ENCODE measurements around the gene AQP12A.

The AQP12A gene

DNA sequence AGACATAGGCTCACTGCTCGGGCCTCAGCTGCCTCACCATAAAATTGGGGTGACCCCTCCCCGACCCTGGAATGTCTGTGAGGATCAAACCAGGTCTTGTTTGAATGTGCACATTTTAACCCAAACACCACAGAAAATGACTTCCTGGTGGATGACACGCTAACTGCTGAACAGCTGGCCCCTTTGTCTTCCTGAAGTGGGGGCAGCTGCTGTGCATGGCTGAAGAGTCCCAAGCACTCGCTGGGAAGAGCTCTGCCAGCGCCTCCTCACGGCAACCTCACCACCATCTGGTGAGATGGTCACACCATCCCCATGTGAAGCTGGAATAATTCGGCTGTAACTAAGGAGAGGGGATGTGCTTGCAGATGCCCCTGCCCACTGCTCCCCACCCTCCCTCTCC, 34.0 kb downstream of the AQP12A start:
- no peak for DNase-seq

DNA sequence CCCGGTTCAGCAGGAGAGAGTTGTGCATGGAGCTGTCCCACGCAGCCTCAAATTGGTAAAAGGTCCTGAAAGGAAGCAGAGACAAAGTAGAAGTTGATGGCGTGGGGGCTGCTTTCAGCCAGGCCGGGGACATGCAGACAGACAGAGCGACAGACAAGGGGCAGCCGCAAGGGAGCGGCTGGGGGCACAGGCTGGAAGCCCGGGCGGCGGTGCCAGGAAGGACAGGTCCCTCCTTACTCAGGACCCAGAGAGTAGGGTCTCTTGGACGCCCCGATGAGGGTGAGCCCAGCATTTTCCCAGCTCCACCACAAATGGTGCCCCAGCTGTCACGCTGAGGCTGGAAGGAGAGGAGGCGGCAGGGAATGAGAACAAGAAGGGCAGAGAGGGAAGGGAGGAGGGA, 35.2 kb downstream of the AQP12A start:
- no peak for DNase-seq

DNA sequence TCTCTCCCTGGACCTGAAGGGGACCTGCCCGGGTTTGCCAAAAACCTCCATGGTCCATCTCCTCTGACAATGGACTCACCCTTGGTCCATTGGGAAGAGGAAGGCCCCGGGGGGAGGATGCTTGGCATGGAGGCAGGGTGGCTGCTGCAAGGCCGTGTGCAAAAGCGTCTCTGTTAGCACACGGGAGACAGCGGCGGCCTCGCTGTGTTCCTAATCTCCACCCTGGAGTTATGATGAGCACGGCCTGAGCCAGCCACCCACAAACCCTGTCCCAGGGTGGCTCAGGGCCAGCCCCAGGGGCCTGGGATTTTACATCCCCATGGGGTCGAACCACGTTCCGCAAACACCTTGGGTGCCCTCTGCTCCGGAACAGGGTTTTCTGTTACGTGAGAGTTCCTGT, 35.8 kb downstream of the AQP12A start:
- DNase-seq: no peak

DNA sequence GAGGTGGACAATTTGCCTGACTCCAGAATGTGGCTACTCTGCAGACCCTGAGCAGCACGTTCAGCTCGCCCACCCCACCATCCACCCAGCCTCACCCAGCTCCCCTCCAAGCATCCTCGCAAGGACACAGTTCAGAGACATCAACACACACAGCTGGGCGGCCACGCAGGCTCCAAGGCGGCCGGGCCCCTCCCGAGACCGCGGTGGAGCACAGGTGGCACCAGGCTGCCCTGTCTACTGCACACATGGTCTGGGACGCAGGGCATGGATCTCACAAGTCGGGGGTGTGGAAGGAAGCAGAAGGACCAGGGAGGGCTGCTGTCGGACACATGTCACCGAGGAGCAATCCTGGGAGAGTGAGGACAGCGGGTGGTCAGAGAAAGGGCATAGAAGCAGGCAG, 36.2 kb downstream of the AQP12A start:
- no peak for DNase-seq

DNA sequence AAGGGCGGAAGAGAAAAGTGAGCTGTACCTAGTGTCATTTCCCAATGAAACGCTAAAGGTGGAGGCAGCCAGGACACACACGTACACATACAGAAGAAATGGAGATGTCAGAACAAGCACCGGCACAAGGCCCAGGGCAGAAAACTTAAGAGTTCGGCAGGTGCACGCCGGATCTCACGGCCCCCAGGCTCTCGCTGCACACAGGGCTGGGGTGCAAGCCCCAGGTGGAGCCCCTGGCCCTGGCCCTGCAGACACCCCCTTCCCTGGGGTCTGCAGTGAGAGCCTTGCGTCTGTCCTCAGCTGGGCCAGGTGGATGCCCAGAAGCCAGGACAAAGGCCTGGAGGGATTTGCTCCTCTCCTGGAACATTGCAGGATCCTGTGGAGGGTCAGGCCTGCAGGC, 36.7 kb downstream of the AQP12A start:
- no peak for DNase-seq

DNA sequence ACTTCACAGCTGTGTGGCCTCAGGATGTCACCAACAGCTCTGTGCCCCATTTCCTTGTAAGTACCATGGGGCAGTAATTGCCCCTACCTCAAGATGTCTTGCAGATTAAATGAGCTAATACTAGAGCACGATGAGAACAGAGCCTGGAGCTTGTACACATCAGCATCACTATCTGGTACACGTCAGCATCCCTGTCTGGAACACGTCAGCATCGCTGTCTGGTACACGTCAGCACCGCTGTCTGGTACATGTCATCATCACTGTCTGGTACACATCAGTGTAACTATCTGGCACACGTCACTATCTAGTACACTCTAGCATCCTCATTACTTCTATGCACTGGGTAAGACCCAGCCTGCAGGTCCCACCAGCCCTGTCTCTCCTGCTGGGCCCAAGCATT, 37.2 kb downstream of the AQP12A start:
- no peak for DNase-seq

DNA sequence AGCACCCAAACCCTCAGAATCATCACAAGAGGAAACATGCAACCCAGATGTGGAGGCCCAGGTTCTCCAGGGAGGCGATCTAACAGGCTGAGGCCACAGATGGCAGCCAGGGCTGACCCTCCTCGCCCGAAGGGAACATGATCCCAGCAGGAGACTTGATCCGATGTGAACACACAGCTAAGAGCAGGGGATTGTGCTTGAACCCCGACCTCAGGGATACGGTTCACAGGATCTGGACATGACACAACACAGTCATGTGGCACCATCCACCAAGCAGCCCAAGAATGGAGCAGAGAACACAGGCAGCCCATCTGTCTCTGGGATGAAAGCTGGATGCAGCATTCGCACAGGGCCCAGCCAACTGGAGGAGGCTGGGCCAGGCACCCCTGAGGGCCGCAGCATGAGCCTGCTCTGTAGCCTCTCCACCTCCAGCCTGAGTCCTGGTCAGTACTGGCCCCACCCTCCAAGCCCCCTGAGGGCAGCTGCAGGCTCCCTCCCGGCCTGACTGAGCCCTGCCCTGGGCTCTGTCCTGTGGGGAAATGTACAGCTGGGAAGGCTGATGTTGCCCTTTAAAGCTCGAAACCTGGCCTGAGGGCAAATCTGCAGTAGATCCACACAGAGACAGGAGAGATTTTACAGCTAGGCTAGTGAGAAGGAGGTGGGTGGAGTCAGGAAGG, 39.0 kb downstream of the AQP12A start:
- no peak for DNase-seq

DNA sequence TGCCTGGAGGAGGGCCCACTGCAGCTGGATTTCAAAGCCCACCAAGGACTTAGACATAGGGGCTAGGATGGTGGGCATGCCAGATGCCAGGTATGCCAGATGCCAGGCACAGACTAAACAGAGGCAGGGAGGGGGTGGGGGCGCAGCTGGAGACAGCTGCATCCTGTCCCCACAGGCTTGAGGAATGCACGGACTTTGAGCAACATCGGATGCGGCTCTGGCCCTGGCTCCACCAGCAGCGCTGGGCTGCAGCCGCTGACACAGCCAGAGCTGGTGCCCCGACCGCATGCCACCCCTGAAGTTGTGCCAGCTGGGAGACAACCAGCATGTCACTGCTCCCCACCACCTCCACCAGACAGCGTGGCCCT, 39.5 kb downstream of the AQP12A start:
- no peak for DNase-seq

DNA sequence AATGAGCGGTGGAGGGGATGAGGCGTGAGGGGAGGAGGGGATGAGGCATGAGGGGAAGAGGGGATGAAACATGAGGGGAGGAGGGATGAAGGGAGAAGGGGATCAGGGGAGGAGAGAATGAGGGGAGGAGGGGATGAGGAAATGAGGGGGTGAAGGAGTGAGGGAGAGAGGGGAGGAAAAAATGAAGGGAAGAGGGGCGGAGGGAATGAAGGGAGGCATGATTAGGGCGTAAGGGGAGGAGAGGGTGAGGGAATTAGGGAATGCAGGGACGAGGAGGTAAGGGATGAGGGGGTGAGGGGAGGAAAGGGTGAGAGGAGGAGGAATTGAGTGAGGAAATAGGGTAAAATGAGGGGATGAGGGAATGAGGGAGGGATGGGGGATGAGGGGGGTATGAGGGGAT, 40.5 kb downstream of the AQP12A start:
- DNase-seq: no peak

DNA sequence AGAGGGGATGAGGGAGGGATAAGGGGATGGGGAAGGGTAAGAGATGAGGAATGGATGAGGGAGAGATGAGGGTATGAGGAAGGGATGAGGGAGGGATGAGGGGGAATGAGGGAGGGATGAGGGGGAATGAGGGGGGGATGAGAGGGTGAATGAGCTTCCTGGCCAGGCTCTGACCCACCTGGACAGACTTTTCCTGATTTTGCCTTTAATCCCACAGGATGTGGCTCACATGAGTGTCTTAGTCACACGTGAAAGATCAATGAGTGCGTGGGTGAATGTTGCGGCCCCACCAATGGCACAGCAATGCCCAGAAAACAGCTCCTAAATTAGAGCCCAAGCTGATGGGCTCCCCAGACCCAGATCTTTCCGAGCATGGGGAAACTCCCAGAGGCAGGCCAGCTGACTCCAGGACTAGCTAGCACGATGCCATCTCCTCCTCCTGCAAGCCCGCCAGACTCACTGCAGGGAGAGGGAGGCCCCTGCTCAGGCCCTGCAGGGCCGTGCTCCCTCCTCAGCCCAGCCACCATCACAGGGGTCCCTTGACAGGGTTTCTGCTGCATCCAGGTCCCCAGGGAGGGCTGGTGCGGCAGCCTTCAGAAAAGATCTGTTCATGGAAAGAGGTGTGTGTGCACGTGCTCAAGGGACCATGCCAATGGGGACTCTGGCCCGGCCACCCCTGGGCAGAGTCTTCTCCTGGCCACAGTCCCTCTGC, 41.4 kb downstream of the AQP12A start:
- DNase-seq: no peak

DNA sequence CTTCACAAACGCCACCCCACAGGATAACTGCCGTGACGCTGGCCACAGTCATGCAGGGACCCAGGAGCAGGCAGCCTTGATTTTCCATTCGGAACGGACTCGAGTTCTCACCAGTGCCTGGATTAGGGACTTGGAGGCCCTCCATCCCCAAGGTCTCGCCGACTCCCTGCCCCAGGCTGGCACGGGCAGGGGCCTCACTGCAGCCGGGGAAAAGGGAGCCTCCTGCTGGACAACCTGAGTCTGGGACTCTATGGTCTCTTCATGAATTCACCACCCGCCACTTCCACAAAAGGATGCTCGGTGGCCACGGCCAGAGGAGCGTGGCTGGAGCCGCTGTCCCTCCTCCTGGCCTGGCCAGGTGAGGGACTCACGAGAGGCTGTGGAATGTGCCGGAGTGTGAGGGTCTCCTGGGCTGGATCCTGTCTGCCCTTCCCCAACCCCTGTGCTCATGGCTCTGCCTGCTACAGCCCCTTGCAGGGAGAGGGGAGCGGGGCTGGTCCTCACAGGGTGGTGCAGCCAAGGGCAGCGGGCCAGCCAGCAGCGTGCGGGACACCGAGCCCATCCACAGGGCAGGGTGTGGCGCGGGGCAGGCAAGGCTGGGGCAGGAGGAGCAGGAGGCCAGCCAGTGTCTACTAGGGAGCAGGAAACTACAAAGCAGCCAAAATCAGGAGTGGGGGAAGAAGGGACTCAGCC, 42.3 kb downstream of the AQP12A start:
- DNase-seq: peak; percentile 29

DNA sequence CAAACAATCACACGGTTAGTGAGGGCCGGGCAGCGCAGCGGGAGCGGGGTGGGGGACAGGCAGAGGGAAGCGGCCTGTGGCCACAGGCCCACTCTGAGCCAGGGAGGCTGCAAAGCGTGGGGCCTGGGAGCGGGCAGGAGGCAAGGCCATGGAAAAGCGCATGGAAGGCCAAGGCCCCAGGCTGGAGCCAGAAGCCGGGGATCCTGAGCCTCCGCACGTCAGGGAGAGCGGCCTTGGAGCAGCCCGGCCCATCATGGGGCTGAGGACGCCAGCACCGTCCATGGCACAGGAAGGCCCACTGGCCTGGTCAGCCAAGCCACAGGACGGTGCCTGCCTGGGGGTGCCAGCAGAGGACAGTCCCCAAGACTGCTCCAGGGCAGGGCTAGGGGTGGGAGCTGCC, 43.1 kb downstream of the AQP12A start:
- DNase-seq: no peak

DNA sequence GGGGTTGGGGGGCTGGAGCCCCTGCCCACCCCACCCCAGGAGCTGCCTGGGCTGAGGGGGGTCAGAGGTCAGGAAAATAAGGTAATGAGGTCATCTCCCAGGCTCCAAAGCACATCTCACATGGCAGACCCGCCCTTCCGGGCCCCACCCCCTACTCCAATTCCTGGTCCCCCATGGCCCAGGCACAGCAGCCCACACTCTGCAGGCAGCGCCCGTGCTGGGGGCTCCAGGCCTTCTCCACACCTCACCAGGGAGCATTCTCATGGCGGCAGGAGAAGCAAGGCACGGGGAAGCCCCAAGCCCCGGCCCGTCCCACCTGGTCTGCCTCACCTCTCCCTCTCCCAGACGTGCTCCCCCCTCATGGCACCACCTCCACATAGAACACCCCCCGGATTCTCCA, 43.8 kb downstream of the AQP12A start:
- DNase-seq: no peak

DNA sequence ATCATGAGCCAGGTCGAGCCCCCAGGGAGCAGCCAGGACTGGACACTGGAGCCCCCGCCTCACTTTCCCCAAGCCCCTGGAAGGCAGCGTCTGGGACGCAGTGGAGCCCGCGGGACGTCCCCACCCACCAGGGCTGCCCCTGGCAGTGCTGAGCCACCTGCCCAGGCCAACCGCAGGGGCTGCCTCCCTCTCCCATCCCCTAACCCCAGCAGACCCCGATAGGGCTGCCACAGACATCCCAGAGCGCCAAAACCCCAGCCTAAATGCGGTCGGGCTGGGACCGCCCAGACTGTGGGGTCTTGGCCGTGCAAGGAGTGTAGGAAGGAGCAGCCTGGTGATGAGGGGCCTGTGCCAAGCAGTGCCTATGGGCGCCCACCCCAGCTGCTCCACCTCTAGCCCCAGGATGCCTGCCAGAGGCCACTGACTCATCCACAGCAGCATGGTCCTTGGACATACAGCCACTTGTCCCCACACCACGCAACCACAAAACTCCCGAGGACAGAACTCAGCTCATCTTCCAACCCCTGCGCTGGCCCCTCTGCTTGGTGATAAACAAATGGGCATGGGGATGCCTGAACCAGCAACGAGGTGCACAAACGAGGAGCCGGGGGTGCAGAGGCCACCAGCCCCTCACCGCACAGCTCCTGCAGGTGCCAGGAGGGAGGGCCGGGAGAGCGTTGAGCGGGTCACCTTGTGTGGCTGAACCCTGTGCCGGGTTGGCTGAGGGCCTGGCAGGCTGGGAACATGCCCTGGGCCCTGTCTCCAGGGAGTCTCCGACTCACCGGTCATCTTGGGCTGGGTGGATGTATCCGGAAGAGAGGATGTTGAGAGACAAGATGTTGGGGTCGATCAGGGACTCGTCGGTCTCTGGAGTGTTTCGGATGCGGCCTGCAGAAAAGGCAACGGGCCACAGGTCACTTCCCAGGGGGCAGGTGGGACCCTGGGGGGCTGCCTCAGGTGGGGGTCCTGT, 44.9 kb downstream of the AQP12A start:
- DNase-seq: no peak

DNA sequence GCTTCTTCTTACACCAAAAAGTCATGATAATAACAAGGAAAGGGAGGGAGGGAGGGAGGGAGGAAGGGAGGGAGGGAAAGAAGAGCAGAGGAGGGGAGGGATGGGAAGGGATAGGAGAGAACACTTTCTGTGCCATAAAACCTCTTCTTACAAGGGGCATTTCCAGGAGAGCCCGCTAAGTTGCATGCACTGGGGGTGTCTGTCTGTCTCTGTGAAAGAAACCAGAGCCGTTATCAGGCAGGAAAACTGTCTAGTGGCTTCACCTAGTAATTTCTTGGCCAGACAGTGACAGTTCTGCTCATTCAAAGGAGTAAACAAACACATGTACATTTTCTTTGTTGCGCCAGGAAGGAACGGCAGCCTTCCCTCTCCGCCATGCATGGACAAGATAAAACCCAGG, 45.8 kb downstream of the AQP12A start:
- no peak for DNase-seq

DNA sequence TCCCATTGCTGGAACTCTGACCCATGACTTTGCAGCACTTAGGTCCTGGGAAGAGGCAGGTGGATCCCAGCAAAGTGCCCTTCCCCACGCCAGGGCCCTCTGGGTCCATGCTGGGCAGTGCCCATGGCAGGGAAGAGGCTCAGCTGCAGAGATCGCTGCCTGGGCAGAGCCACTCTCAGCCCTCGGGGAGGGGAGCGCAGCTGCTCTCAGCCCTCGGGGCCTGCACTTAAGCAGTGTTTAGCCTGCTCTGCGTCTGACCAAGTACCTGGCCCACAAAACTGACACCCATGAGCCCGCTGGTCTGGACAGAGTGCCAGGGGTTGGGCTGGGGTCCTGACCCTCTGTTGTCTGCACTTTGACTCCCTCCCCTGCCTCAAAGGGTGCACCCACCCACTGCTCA, 46.3 kb downstream of the AQP12A start:
- no peak for DNase-seq

DNA sequence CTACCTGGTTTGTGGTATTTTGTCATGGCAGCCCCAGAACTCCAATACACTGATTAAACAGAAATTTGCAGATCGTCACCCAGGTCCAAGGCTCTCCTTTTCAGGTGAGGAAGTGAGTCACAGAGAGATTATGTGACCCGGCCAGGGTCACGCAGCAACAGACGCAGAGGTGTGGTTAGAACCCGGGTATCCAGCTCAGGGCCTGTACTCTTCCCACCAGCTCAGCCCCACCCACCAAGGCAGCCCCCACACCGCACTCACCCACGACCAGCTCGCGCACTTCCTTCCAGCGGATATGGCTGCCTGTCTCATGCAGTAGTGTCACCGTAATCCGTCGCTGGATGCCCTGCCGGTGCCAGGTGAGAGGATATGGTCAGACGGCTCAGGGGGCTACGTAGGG, 48.1 kb downstream of the AQP12A start:
- peak; percentile 39 for DNase-seq

DNA sequence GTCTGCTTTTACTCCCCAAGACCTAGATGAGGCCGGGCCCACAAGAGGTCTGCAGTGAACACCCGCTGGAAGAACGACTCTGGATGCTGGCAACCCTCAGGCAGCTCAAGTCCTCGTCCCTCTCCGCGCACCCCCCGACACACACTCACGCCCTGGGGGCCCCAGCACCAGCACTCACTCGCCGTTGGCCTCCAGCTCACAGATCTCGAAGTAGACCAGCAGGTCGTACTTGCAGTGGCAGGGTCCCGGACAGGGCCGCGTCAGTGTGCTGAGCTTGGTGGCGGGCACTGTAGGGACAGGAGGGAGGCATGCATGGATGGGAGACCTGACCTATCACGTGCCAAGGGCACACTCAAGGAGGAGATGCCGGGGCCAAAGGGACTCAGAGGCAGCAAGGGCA, 49.4 kb downstream of the AQP12A start:
- DNase-seq: no peak

DNA sequence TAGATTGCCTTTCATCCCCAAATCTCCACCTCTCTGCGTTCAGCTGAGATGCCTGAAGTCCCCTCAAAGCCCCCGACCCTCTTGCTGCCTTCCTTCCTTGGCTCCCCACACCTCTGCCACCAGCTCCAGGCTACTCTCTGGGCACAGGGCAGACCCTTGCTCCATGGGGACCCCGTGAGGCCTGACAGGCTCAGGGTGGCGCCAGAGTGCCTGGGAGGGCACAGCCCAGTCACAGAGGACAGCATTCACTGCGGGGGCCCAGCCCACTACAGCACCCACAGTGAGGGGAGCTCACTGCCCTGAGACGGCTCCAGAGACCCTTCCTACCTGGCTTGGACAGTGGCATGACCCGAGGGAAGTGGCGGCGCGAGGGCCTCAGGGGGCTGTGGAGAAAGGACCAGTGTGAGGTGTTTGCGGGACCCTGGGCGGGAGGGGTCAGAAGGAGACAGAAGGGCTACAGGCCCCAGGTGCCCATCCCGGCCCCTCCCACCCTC, 51.0 kb downstream of the AQP12A start:
- no peak for DNase-seq

DNA sequence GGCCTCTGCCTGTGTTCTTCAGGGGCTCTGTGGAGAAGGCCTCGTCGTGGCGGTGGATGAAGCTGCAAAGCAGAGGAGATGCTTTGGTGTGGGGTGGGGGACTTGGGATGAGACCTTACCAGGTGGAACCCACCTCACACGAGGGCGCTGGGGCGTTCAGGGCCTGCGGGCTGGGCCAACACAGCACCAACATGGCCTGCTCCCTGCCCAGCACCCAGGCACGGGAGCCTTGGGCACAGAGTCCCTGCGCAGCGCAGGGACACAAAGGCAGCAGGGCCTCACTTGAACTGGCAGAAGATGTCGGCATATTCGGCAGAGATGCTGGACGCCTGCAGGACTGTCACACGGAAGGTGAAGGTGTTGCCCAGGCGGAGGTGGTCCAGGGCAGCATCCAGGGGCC, 53.8 kb downstream of the AQP12A start:
- DNase-seq: no peak

DNA sequence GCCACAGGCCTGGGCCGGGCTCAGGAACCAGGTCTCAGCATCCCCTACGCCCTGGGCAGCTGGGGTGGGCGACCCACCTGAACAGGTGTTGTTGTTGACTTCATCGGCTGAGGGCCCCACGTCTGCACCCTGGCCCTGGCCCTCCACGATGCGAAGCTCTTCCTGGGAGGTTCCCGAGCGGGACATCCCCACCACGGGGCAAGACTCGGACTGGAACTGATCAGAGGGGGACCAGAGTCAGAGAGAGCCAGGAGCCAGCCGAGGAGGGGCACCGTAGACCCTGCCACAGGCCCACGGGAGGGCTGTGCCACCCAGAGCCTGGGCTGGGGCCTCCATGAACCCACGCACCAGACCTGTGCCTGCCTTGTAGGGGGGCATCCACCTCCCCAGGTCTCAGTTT, 54.3 kb downstream of the AQP12A start:
- no peak for DNase-seq

DNA sequence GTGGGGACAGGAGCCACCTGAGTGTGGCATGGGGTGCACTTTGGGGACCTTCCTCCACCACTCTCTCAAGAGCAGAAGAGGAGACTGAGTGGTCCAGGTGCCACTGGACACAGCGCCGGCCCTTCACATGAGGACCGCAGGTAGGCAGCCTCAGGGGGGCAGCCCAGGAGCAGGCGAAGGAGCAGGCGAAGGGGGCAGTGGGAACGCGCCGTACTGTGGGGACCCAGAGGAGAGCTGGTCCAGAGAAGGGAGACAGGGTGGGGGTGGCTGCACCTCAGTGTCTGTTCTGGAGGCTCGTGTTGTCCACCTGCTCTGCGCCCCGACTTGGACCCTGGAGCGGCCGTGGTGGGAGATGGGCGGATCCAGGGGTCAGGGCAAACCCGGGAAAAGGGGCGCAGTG, 55.0 kb downstream of the AQP12A start:
- DNase-seq: no peak

DNA sequence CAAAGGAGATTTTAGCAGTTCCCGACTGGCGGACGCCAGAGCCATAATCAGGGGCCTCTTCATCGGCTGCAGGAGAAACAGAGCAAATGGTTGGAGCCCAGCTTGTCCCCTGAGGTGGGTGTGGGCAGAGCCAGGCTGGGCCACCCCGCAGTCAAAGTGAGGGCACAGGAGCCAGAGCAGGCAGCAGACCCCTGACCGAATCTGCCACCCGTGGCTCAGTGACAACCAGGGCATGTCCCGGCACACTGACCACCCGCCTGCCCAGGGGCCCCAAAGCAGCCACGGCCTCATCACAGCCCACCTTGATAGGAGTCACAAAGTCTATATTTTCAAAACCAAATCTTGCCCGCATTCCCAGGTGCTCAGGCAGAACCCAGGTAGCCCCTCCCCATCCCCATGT, 55.6 kb downstream of the AQP12A start:
- no peak for DNase-seq

Measured in stimulated activated CD4-positive, alpha-beta T cell treated with anti-CD3 and anti-CD28 coated beads, Interleukin-15, amount 100 ng/mL, for 24 hours (primary cell).